ENCODE measurements around the gene FMN2.
"Not testable (repeated sequence)": the region's sequence is repeated elsewhere in the genome, so short reads cannot be mapped to it uniquely, and the experiment has no call there.

FMN2 gene

GRCh38 chr1:240145120-240145519 is 53.4 kb downstream of the FMN2 start:
- no peak for DNase-seq

DNA sequence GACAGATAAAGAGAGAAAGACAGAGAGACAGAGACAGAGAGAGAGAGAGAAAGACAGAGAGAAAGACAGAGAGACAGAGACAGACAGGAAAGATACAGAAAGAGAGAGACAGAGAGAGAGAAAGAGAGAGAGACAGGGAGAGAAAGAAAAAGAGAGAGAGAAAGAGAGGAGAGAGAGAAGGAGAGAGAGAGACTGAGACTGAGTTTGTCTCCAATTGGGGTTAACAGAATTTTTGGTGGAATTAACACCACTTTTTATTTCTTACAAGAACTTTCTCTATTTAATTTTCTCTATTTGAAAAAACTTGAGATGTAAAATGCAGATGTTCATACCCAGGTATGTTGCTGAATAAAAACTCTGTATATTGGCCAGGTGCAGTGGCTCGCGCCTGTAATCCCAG is 56.6 kb downstream of the FMN2 start:
- DNase-seq: no peak

DNA sequence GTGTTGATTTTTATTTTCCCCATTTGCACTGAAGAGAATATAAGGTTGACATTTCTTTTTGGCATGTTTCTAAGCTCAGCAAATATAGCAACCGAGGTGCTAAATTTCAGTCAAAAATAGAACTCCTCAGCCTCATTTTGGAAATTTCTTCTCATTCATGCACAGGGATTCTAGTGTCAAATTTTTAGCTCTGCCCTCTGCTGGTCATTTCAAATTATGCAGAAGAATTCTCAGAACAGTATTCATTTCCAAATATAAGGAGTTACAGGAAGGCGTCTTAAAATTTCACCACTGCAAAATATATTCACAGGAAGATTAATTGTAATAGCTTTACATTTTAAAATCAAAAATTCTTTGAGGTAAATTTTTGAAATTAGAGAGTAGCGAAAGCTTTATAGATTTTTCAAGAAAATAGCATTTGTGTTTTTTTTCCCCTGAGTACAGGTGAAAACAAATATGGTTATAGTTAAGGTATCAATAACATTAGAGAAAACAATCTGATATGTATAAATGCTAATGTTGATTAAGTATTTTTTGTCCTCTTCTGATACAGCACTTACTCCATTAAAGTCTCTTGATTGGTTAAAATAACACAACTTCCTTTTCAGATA is 57.9 kb downstream of the FMN2 start:
- peak; percentile 5 for DNase-seq

DNA sequence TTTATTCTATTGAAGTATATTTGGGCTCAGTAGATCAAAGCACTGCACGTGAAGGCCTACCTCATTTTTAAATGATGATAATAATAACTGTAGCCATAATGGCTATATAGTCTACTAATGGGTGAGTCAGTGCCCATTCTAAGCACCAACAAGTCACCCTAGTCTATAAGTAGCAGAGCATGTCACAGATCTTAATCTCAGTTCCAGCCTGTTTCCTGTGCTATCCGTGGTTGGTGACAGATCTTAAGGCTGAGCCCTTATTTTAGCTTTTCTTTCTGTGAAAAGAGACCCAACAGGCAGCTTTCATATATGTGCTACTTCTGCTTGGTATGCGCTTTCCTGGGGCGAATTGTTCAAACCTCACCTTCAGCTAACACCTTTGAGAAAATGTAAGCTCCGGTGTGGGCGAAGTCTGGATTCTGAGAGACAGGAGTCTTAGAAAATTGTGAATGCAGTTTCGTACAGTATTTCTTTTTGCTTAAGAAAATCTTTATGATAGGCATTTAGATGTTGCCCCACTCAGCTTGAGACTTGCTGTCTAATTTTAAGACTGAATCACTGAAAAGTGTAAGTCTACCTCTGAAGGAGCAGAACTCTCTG is 59.6 kb downstream of the FMN2 start:
- DNase-seq: no peak

DNA sequence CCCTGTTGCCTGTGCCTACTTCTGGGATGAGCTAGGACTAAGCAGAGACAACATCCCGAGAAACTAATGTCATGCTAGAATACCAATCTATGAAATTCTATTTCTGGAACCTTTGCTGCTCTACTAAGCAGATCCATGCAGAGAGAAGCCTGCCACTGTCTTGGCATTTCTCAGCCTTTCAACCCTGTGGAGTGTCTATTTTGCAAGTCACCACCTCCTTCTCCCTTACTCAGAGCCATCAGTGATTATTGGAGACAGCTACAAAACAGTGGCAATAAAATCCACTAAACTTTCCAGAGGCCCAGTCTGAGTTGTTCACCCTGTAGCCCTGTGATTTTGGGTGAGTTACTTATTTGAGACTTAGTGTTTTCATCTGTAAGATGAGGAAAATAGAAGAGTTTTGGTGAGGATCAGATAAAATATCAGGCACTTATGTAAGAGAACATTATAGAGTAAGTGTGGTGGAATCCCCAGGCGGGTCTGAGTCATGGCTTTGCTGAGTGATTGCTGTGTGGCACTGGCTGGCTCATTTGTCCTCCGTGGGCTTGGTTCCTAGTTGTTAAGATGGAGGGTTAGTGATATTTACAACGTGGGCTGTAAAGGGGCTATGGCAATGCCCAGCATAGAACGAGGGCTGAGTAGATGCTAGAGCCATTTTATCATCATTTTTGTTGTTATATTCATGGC is 61.1 kb downstream of the FMN2 start:
- no peak for DNase-seq

DNA sequence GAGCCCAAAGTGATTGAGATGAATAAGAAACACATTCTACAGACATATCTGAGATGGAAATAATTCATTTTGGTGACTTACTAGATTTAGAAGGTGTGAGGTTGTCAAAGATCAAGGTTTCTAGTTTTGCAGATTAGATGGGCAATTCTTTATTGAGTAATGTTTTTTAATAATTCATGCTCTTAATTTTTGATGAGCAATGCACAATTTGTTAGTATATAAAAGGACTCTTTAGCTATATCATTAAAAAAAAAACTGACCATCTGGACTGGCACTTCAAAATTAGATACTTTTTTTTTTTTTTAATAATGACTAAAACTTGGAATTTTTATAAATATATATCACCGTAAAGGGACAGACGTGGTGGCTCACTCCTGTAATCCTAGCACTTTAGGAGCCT is 63.9 kb downstream of the FMN2 start:
- no peak for DNase-seq

DNA sequence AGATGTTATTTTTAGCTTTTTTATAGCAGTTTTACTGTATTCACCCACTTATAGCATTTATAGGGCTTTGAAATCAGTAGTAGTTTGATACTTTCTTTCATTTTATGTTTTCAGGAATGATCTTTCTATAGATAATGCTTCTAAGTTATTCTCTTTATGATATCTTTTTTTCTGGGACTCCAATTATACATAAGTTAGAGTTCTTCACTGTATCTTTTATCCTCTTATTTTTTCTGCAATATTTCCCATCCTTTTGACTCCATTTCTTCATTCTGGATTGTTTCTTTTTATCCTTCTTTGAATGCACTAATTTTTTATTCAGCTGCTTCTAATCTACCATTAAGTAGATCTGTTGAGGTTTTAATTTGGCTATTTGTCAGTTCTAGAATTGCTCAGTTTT is 73.1 kb downstream of the FMN2 start:
- no peak for DNase-seq

- DNase-seq: no peak
Measured at GRCh38 chr1:240169188-240169587, 77.5 kb downstream of the FMN2 start.

- DNase-seq: no peak
Measured at GRCh38 chr1:240170266-240170665, 78.6 kb downstream of the FMN2 start.

DNA sequence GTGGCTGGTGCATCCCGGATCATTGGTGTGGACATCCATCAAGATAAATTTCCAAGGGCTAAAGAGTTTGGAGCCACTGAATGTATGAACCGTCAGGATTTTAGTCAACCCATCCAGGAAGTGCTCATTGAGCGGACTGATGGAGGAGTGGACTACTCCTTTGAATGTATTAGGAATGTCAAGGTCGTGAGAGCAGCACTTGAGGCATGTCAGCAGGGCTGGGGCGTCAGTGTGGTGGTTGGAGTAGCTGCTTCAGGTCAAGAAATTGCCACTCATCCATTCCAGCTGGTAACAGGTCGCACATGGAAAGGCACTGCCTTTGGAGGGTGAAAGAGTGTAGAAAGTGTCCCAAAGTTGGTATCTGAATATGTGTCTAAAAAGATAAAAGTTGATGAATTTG is 79.1 kb downstream of the FMN2 start:
- DNase-seq: no peak

DNA sequence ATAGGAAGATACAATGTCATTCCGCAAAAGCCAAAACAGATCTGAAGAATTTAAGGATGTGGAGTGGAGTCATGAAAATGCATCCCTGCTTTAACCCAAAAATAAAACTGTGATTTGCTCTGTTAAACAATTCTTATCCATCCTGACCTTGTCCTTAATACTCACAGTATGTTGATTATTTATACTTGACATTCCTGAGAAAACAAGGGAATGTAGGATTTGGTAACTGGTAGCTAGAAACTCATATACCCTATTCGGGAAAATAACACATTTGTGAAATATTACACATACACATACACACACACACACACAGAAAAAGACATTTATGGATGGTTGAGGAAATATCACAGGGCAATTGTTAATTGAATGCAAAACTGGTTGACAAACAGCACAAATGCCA is 80.2 kb downstream of the FMN2 start:
- no peak for DNase-seq

- DNase-seq: no peak
Measured at GRCh38 chr1:240173836-240174235, 82.2 kb downstream of the FMN2 start.

- DNase-seq: no peak
Measured at GRCh38 chr1:240174734-240175133, 83.1 kb downstream of the FMN2 start.

GRCh38 chr1:240178366-240178765 is 86.7 kb downstream of the FMN2 start:
- no peak for DNase-seq

DNA sequence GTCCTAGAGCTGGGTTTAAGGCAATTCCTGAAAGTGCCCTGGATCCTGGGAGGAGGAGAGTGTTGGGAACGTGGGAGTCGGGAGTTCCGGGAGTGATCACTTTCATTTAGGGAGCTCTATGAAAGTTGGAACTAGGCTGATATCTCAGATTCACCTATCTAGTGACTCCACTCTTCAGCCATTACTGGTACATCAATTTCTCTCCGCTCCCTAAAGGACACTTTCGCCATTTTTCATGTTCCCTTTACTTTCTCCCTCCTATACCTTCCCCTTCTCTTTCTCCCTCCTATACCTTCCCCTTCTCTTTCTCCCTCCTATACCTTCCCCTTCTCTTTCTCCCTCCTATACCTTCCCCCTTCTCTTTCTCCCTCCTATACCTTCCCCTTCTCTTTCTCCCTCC is 93.0 kb downstream of the FMN2 start:
- DNase-seq: not testable (repeated sequence)

DNA sequence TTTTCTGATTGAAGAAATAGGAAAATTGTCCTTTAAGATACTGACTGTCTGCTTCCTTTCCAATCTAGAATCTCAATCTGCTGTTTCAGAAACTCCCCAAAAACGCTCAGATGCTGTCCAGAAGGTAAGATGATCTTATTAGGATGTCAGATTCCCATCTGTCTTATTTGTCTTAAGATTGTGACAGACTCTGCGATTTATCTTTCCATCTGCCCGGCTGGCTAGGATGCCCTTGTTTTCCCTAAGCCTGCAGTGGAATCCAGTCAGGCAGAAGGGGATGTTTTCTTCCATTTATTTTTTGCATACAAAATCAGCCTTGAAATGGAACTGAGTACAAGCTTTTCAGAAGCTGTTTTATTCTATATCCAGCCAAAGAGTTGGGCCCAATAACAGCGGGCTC is 96.5 kb downstream of the FMN2 start:
- no peak for DNase-seq

DNA sequence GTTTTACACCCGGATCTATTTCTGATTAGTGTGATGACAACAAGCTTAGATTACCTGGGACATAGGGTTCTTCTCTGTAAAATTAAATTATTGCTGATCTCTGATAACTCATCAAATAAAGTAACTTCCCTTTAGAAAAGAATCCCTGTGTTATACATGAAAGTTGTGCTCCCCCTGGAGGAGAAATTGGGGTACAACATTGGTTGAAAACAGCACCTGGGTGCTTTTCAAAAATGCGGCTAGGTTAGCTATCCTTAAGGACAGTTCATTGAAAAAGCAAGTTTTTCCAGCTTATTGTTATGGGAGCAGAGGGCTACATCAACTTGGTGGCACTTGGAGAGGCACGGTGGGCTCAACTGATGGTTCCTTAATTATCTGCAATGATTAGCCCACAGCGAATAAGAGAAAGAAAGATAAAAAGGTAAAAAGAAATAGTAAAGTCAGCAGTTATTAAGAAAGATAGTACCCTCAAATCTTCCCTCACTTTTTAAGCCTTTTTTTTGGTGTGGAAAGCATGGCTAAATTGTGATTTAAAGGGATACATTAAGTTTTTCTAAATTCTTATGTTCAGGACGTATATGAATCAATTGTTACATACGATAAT is 97.8 kb downstream of the FMN2 start:
- DNase-seq: peak; percentile 7 to 35

DNA sequence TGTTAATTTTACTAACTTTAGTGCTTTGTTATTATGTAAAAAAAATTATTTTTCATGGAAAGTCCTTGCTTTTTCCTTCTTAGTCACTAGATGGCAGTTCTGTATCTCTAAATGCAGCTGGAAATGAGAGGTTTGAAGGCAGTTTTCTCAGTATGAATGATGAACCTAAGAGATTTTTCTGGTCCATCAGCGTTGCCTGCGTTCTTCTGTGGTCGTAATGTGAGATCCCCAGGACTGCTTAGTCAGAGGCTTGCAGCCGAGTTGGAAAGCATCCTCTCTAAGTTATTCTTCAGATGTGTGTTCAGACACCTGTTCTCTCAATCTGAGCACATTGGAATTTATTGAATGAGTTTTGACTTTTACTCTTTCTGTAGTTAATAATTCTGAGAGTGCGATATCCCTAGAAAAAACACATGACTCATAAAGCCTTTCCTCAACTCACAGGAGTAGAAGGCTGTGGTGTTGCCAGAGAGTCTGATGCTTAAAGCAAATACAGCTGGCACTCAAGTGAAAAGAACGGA is 99.3 kb downstream of the FMN2 start:
- no peak for DNase-seq

GRCh38 chr1:240192851-240193250 is 101.2 kb downstream of the FMN2 start:
- no peak for DNase-seq

DNA sequence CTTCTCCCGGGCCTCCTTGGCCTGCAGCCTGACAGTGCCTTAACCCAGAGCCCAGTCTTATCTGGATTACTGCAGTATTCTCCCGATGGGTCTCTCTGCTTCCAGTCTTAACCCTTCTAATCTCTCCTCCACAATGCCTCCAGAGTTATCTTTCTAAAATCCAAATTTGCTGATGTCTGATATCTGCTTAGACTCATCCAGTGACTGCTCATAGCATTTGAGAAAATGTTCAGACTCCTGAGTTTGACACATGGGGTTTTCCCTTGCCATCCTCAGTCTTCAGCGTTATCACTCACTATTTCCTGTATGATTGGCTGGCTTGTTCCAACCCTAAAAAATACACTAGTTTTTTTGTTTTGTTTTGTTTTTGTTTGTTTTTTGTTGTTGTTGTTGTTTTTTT is 102.0 kb downstream of the FMN2 start:
- no peak for DNase-seq

GRCh38 chr1:240194120-240194519 is 102.4 kb downstream of the FMN2 start:
- DNase-seq: no peak

- DNase-seq: no peak
Measured at GRCh38 chr1:240198376-240198775, 106.7 kb downstream of the FMN2 start.

DNA sequence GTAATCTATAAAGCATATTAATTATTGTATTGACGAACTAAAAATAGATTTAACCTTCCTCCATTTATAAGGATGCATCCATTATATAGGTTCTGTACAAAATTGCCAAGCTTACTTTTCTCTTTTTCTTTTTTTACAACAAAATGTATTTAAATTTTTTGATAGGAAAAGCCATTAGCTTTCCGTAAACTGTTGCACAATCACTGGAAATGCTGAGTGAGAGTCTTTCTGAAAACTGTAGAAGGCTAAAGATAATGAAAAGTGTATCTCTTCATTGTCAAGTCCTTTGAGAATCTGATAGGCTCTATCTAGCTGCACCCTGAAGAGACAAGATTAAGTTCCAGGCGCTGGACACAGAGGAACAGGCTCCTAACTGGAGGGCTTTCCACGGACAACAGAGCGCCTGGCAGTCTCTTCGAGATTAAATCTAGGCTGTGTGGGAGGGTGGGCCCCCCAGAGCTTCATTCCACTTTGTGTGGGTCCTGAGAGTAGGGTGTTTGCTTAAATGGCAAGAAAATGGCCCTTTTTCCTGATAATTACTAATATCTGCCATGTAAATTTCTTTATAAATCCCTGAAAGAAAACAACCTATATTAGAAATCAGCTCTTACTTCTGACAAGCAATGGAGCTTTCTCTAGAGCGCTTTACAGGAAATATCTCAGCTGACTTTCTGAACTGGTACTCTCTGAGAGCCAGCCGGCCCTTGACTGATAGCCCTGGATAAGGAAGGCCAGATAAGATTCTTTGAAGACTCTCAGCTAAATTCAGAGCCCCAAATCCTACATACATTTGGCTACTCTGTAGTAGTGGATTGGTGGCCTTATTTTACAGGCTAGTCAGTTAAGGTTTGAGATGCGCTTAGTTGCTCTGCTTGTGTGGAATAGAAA is 108.3 kb downstream of the FMN2 start:
- no peak for DNase-seq

Data from NCI-H1930 (cell line).